ENCODE measurements around the gene GABRG3.

The GABRG3 gene

DNA sequence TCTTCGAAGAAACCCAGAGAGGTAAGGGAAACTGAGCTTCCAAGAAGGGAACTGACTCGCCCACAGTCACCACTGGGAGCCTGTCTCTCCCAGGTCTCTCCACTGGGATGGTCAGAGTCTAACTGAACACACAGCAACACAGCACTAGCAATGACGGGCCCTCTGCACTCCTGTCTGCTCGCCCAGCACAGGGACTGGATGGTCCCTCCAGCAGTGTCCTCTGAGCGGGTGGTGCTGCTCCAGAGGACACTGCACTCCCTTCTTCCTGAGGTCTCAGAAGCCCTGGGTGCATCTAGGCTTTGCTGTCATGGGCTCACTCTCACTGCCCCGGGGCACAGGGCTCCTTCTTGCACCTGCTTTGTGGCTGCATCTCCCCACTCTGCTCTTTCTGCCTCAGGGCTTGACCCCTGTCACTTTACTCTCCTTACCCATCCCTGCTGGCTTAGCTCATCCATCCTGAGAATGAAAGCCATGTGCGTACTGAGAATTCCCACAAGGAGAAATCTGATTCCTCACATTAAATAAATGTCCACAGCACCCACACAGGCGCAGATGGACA is 356.6 kb downstream of the GABRG3 start:
- no peaks in the 10 kb centered on the region for H3K9me3 ChIP-seq (ENCODE audit: low read length)
- no peak overlapping the region for H2AFZ ChIP-seq (ENCODE audit: low read depth, low read length)
- no peaks in the 10 kb centered on the region for H3K36me3 ChIP-seq (ENCODE audit: insufficient read depth, low read length)
- no peak overlapping the region for H3K4me3 ChIP-seq (ENCODE audit: low read length)
- no peaks in the 10 kb centered on the region for H3K27me3 ChIP-seq (ENCODE audit: insufficient read depth, low read length)
- no peaks in the 10 kb centered on the region for H3K4me1 ChIP-seq (ENCODE audit: insufficient read depth, low read length)

GRCh38 chr15:27328186-27328585 is 357.2 kb downstream of the GABRG3 start:
- Histone ChIP-seq H2AFZ (ENCODE audit: low read depth, low read length) (no peak overlapping the region), H3K9me3 (ENCODE audit: low read length) (no peaks in the 10 kb centered on the region), H3K27me3 (ENCODE audit: insufficient read depth, low read length) (no peaks in the 10 kb centered on the region), H3K4me1 (ENCODE audit: insufficient read depth, low read length) (no peaks in the 10 kb centered on the region), H3K36me3 (ENCODE audit: insufficient read depth, low read length) (no peaks in the 10 kb centered on the region), H3K4me3 (ENCODE audit: low read length) (no peak overlapping the region)

GRCh38 chr15:27328608-27329007 is 357.6 kb downstream of the GABRG3 start:
- Histone ChIP-seq H2AFZ (ENCODE audit: low read depth, low read length) (no peak overlapping the region), H3K27me3 (ENCODE audit: insufficient read depth, low read length) (no peaks in the 10 kb centered on the region)

GRCh38 chr15:27330326-27330725 is 359.3 kb downstream of the GABRG3 start:
- H3K27me3 ChIP-seq (ENCODE audit: insufficient read depth, low read length), result no peaks in the 10 kb centered on the region
- no peaks in the 10 kb centered on the region for H3K9me3 ChIP-seq (ENCODE audit: low read length)
- no peaks in the 10 kb centered on the region for H3K4me1 ChIP-seq (ENCODE audit: insufficient read depth, low read length)
- H3K36me3 ChIP-seq (ENCODE audit: insufficient read depth, low read length), result no peaks in the 10 kb centered on the region
- H3K4me3 ChIP-seq (ENCODE audit: low read length), result no peak overlapping the region
- H2AFZ ChIP-seq (ENCODE audit: low read depth, low read length), result no peak overlapping the region

More at GRCh38 chr15:27328608-27329007, 357.6 kb downstream of the GABRG3 start:
- no peak overlapping the region for H3K4me3 ChIP-seq (ENCODE audit: low read length)
- no peaks in the 10 kb centered on the region for H3K9me3 ChIP-seq (ENCODE audit: low read length)
- H3K4me1 ChIP-seq (ENCODE audit: insufficient read depth, low read length), result no peaks in the 10 kb centered on the region
- no peaks in the 10 kb centered on the region for H3K36me3 ChIP-seq (ENCODE audit: insufficient read depth, low read length)

- no peaks in the 10 kb centered on the region for H3K36me3 ChIP-seq (ENCODE audit: insufficient read depth, low read length)
- H3K4me1 ChIP-seq (ENCODE audit: insufficient read depth, low read length), result no peaks in the 10 kb centered on the region
- no peaks in the 10 kb centered on the region for H3K27me3 ChIP-seq (ENCODE audit: insufficient read depth, low read length)
- no peak overlapping the region for H3K4me3 ChIP-seq (ENCODE audit: low read length)
- H3K9me3 ChIP-seq (ENCODE audit: low read length), result no peaks in the 10 kb centered on the region
- no peak overlapping the region for H2AFZ ChIP-seq (ENCODE audit: low read depth, low read length)
Observed at GRCh38 chr15:27336676-27337075, 365.7 kb downstream of the GABRG3 start.

- Histone ChIP-seq H3K36me3 (ENCODE audit: insufficient read depth, low read length) (no peaks in the 10 kb centered on the region), H3K4me3 (ENCODE audit: low read length) (no peak overlapping the region), H3K9me3 (ENCODE audit: low read length) (no peaks in the 10 kb centered on the region), H3K4me1 (ENCODE audit: insufficient read depth, low read length) (no peaks in the 10 kb centered on the region), H2AFZ (ENCODE audit: low read depth, low read length) (no peak overlapping the region), H3K27me3 (ENCODE audit: insufficient read depth, low read length) (no peaks in the 10 kb centered on the region)
Observed at GRCh38 chr15:27339138-27339537, 368.2 kb downstream of the GABRG3 start.

- H3K9me3 ChIP-seq (ENCODE audit: low read length), result no peaks in the 10 kb centered on the region
- no peak overlapping the region for H3K4me3 ChIP-seq (ENCODE audit: low read length)
- H3K27me3 ChIP-seq (ENCODE audit: insufficient read depth, low read length), result no peaks in the 10 kb centered on the region
- H2AFZ ChIP-seq (ENCODE audit: low read depth, low read length), result no peak overlapping the region
- H3K4me1 ChIP-seq (ENCODE audit: insufficient read depth, low read length), result no peaks in the 10 kb centered on the region
- no peaks in the 10 kb centered on the region for H3K36me3 ChIP-seq (ENCODE audit: insufficient read depth, low read length)
Observed at GRCh38 chr15:27341780-27342343, 370.9 kb downstream of the GABRG3 start.

DNA sequence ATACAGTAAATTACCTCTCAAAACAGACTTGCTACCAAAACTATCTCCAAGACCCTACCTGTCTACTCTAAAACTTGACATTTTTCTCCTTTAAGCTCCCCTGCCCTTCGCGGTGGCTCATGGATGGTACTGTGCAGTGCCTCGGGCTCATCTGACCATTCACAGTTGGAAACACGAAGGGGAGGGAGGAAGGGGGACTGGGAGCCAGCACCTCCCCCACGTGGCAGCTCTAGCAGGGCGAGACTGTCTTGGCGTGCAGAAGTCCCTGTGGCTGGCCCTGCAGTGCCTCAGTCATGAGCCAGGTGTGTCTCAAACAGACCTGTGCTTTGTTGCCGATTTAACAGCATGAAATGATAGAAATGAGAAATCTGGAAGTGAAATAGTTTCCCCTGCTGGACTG is 372.0 kb downstream of the GABRG3 start:
- no peaks in the 10 kb centered on the region for H3K36me3 ChIP-seq (ENCODE audit: insufficient read depth, low read length)
- no peaks in the 10 kb centered on the region for H3K4me1 ChIP-seq (ENCODE audit: insufficient read depth, low read length)
- H2AFZ ChIP-seq (ENCODE audit: low read depth, low read length), result no peak overlapping the region
- no peaks in the 10 kb centered on the region for H3K27me3 ChIP-seq (ENCODE audit: insufficient read depth, low read length)
- no peak overlapping the region for H3K4me3 ChIP-seq (ENCODE audit: low read length)
- no peaks in the 10 kb centered on the region for H3K9me3 ChIP-seq (ENCODE audit: low read length)

DNA sequence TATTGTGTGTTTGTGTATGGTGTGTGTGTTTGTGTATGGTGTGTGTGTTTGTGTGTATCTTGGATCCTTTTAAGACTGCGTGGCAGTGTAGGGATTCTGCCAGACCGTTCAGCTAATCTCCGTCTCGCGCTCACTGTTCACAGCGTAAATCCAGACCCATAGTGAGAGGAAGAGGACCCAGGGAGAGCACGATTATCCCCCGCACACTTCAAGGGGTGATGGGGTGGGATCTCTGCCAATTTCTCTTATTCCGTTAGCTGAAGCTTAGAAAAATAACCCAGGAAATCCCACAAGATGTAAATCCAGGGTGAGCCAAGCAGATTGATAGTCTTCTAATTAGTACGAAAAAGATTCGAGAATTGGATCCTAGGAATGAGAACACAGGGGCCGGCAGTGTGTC is 381.2 kb downstream of the GABRG3 start:
- no peak overlapping the region for H2AFZ ChIP-seq (ENCODE audit: low read depth, low read length)
- no peak overlapping the region for H3K4me3 ChIP-seq (ENCODE audit: low read length)
- H3K27me3 ChIP-seq (ENCODE audit: insufficient read depth, low read length), result no peaks in the 10 kb centered on the region
- no peaks in the 10 kb centered on the region for H3K9me3 ChIP-seq (ENCODE audit: low read length)
- H3K4me1 ChIP-seq (ENCODE audit: insufficient read depth, low read length), result no peaks in the 10 kb centered on the region
- no peaks in the 10 kb centered on the region for H3K36me3 ChIP-seq (ENCODE audit: insufficient read depth, low read length)

DNA sequence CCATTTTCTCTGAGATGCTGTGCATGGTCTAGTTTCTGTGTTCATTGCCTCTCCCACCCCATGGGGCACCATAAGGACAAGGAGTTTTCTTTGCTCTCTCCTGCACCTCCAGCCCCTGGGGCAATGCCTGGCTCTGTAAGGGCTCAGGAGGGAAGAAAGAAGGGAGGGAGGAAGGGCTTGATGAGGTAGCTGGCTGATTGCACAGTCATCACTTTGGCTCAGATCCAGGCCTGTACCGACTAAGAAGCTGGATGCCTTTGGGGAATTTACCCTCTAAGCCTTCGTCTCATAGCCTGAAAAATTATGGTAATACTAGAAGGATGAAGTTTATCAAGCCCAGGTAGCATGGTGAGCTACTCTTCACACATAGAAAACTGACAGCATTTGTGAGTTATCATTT is 382.9 kb downstream of the GABRG3 start:
- Histone ChIP-seq H2AFZ (ENCODE audit: low read depth, low read length) (no peak overlapping the region), H3K27me3 (ENCODE audit: insufficient read depth, low read length) (no peaks in the 10 kb centered on the region), H3K4me3 (ENCODE audit: low read length) (no peak overlapping the region), H3K36me3 (ENCODE audit: insufficient read depth, low read length) (no peaks in the 10 kb centered on the region), H3K9me3 (ENCODE audit: low read length) (no peaks in the 10 kb centered on the region), H3K4me1 (ENCODE audit: insufficient read depth, low read length) (no peaks in the 10 kb centered on the region)

DNA sequence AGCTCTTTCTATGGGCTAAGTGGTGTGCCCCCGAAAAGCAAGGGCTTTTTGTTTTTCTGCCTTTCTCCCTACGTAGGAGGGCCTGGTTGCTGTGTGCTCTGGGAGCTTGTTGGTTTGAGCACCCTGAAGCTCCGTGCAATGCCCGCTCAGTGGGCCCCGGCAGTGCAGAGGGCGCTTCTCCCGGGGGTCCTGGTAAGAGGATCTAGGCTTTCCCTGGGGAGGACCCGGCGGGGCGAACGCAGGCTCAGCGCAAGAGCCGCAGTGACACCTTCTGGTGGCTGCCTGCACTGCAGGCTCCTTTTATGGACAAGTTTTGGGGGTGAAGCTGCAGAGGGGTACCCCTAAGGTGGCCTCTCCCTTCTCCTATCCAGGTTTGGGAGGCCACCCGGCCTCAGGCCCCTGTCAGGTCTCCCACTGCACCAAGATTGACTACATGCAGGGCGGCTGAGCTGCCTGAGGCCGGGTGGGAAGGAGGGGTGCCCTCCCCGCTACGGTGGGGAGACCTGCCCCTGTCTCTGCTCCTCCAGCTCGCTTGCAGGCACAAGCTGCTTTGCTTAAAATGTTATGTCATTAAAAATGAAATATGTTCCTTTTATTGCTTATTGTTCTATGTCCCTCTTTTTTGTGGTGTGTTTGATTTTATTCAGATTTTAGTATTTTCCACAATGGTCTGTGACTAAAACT is 387.9 kb downstream of the GABRG3 start:
- no peaks in the 10 kb centered on the region for H3K9me3 ChIP-seq (ENCODE audit: low read length)
- no peaks in the 10 kb centered on the region for H3K27me3 ChIP-seq (ENCODE audit: insufficient read depth, low read length)
- H3K4me1 ChIP-seq (ENCODE audit: insufficient read depth, low read length), result no peaks in the 10 kb centered on the region
- no peak overlapping the region for H3K4me3 ChIP-seq (ENCODE audit: low read length)
- no peaks in the 10 kb centered on the region for H3K36me3 ChIP-seq (ENCODE audit: insufficient read depth, low read length)
- H2AFZ ChIP-seq (ENCODE audit: low read depth, low read length), result no peak overlapping the region

- Histone ChIP-seq H3K36me3 (ENCODE audit: insufficient read depth, low read length) (no peaks in the 10 kb centered on the region), H3K9me3 (ENCODE audit: low read length) (no peaks in the 10 kb centered on the region)
Observed at GRCh38 chr15:27359586-27359985, 388.6 kb downstream of the GABRG3 start.

GRCh38 chr15:27360316-27360715 is 389.3 kb downstream of the GABRG3 start:
- Histone ChIP-seq H3K4me3 (ENCODE audit: low read length) (no peak overlapping the region), H2AFZ (ENCODE audit: low read depth, low read length) (no peak overlapping the region), H3K4me1 (ENCODE audit: insufficient read depth, low read length) (no peaks in the 10 kb centered on the region), H3K36me3 (ENCODE audit: insufficient read depth, low read length) (no peaks in the 10 kb centered on the region), H3K9me3 (ENCODE audit: low read length) (no peaks in the 10 kb centered on the region), H3K27me3 (ENCODE audit: insufficient read depth, low read length) (no peaks in the 10 kb centered on the region)

More at GRCh38 chr15:27359586-27359985, 388.6 kb downstream of the GABRG3 start:
- Histone ChIP-seq H3K4me1 (ENCODE audit: insufficient read depth, low read length) (no peaks in the 10 kb centered on the region), H3K27me3 (ENCODE audit: insufficient read depth, low read length) (no peaks in the 10 kb centered on the region), H2AFZ (ENCODE audit: low read depth, low read length) (no peak overlapping the region), H3K4me3 (ENCODE audit: low read length) (no peak overlapping the region)

All from neuron (in vitro differentiated cells).